Glutamatergic neuron (in vitro differentiated cells): ENCODE data around the gene COPG1. TPM values are rescaled to one million over a fixed set of nuclear protein-coding genes. Genes with fewer than 3 reads are reported as not detected.

Experiments
- DNase-seq: peaks from one replicate; pipeline ENCODE4 v3.0.0; 2022
- H3K27ac Mint-ChIP-seq: one replicate; pipeline ENCODE4 v1.8.0; 2020; ENCODE audit warnings: mild to moderate bottlenecking, mixed read lengths, inconsistent platforms; ENCODE audit not compliant: unreplicated experiment
- H3K27me3 Mint-ChIP-seq: one replicate; pipeline ENCODE4 v1.8.0; 2020; ENCODE audit warnings: mild to moderate bottlenecking, moderate library complexity, mixed read lengths, inconsistent platforms; ENCODE audit not compliant: unreplicated experiment
- H3K36me3 Mint-ChIP-seq: one replicate; pipeline ENCODE4 v1.8.0; 2020; ENCODE audit warnings: mild to moderate bottlenecking, mixed read lengths, inconsistent platforms; ENCODE audit not compliant: unreplicated experiment
- H3K4me1 Mint-ChIP-seq: one replicate; pipeline ENCODE4 v1.8.0; 2020; ENCODE audit warnings: mild to moderate bottlenecking, low read depth, mixed read lengths, inconsistent platforms; ENCODE audit not compliant: unreplicated experiment
- H3K4me3 Mint-ChIP-seq: one replicate; pipeline ENCODE4 v1.8.0; 2020; ENCODE audit warnings: mild to moderate bottlenecking, mixed read lengths, inconsistent platforms; ENCODE audit not compliant: unreplicated experiment
- H3K9me3 Mint-ChIP-seq: one replicate; pipeline ENCODE4 v1.8.0; 2020; ENCODE audit warnings: mild to moderate bottlenecking, moderate library complexity, mixed read lengths, inconsistent platforms; ENCODE audit not compliant: unreplicated experiment
- CTCF ChIP-seq: fragments of 200-600 bp; sonication (generic); IDR thresholded peaks from one replicate; pipeline ENCODE4 v1.5.0; 2021; ENCODE audit not compliant: partially characterized antibody, unreplicated experiment
- total RNA-seq: library from RNA; stranded (reverse); fragmentation: NEBNext Ultra II Directional; extraction: Animal tissue kit (Norgen Biotek cat#: 25700); gene quantifications from one replicate; pipeline ENCODE4 v1.2.1, GENCODE V29; 2021; ENCODE audit not compliant: unreplicated experiment

The COPG1 gene
- total RNA-seq, 1 donor from 2014 or later: 152 TPM

DNA sequence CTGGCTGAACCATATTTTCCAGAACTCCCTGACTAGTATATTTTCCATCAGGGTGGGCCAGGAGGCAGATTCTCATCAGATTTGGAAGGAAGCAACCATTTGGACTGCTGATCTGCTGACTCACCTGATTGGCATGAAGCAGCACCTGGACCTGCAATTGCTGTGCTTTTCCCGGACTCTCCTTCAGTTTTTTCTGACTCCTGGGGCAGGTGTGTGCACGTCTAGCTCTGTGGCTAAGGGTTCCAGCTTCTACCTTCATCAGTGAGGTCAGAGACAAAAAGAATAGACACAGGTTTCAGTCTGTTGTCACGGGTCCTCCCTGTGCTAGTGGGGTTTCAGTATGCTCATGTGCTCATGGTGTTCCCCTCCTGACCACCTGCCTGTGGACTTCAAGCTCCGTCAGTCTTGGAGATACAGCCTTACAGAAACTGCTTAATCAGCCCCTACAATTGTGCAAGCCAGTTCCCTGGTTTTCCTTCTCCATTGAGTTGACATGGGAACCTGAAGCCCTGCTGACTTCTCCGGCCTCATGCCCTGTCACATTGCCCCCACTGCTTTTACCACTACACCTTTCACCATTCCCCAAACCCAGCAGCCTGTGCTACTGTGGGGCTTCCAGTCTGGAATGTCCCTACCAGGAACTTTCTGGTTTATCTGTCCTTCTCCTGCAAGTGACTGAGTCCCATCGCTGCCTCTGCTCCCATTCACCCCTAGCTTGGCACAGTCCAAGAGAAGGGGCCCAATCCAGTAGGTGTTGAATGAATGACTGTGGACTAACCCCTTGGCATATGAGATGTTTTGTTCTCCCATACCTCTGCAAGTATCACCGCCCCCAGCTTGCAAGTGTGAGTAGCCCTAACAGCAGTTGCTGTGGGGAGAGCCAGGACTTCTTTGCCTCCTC is 61.0 kb downstream of the COPG1 start:
- Mint-ChIP-seq H3K4me1 (peaks cover 16% of the 10 kb centered on the region), H3K4me3 (no peak overlapping the region), H3K27ac (no peak overlapping the region), H3K36me3 (no peaks in the 10 kb centered on the region), H3K9me3 (peaks cover 7% of the 10 kb centered on the region), H3K27me3 (peaks cover 8% of the 10 kb centered on the region)
- TF ChIP-seq CTCF: no peak
- DNase-seq: no peak

- Mint-ChIP-seq H3K9me3 (peaks cover 12% of the 10 kb centered on the region), H3K27me3 (peaks cover 12% of the 10 kb centered on the region), H3K27ac (no peak overlapping the region), H3K4me3 (no peak overlapping the region), H3K36me3 (no peaks in the 10 kb centered on the region), H3K4me1 (peaks cover 13% of the 10 kb centered on the region)
- no peak for DNase-seq
- TF ChIP-seq CTCF: no peak
Observed at GRCh38 chr3:129311054-129311902, 61.9 kb downstream of the COPG1 start.

DNA sequence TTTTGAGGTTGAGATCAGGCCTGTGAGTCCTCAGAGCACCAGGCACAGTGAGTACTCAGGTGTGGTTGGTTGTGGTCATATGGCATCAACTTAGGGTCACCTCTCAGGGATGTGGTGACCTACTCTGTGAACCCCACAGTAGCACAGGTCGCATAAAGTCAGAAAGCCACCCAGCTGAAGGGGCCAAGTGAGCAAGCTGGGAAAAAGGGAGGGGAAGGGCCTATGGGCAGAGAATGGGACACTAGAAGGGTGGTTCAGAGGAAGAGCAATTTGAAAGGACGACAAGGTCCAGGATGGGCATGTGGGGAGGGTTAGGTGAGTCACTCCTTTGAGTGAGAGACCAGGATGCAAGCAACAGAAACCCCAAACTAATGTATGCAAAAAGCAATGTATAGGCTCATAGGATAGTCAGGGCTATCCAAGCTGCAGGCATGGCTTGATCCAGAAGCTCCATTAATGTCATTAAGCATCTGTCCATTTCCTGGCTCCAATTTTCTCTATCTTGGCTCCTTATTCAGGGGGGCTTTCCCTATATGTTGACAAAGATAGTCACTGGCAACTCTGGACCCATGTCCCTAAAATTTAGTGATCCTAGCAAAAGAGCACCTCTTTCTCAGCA is 62.7 kb downstream of the COPG1 start:
- Mint-ChIP-seq H3K27ac (no peak overlapping the region), H3K4me1 (peaks cover 10% of the 10 kb centered on the region), H3K36me3 (no peaks in the 10 kb centered on the region), H3K4me3 (peak overlapping the region; percentile 26), H3K9me3 (peaks cover 12% of the 10 kb centered on the region), H3K27me3 (peaks cover 12% of the 10 kb centered on the region)
- TF ChIP-seq CTCF: no peak
- DNase-seq: no peak

DNA sequence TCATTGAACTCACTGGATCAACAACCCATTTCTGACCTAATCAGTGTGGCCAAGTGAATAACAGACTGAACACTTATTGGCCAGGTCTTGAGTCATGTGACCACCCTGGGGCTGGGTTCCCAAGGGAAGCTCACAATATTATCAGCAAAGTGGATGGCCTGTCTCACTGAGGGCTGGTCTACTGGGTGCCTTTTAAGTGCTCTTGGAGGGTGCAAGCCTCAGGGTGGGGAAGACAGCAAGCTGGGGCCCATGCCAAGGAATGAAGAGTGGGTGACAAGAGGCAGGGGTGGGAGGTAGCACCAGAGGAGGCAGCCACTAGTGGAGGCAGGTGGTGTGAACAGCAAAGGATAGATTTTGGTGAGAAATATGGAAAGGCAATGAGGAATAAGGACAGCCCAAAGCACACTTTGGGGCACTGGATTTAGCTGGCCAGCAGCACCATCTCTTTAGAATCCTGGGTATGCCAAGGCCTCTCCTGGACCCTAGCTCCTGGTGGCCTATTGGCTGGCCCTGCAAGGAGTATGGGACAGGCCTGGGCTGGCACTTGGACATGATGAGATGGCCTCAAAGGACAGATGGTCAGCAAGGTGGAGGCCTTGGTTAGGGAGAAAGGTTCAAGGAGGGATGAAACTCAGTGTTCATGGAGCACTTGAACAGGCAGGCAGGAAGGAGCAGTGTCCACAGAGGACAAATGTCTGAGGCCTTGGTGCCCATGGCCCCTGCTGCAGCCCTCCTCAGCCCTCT is 63.4 kb downstream of the COPG1 start:
- H3K27ac Mint-ChIP-seq: peak overlapping the region; percentile 6
- H3K4me1 Mint-ChIP-seq: peaks cover 11% of the 10 kb centered on the region
- H3K36me3 Mint-ChIP-seq: no peaks in the 10 kb centered on the region
- H3K4me3 Mint-ChIP-seq: peak overlapping the region; percentile 26
- H3K27me3 Mint-ChIP-seq: peaks cover 12% of the 10 kb centered on the region
- H3K9me3 Mint-ChIP-seq: peaks cover 18% of the 10 kb centered on the region
- no peak for TF ChIP-seq CTCF
- DNase-seq: no peak
